Spleen (tissue), 11 donors: ENCODE measurements around the gene TP73. TPM values are rescaled to one million over a fixed set of nuclear protein-coding genes. Genes with fewer than 3 reads are reported as not detected.

Experiments used
- DNase-seq: peaks from one replicate; pipeline ENCODE4 v3.0.0-alpha.2; 2020
- H3K27ac ChIP-seq, 8 donors: fragments of 200-600 bp; sonication (generic) in 7 of 8; 1 replicate in 4 of 8; 2 replicates in 4 of 8; pipeline versions ENCODE4 v1.5.0 to v1.8.0; 2016 to 2021; ENCODE audit warnings: inconsistent platforms in 4 of 8, mild to moderate bottlenecking in 4 of 8, moderate library complexity in 1 of 8
- H3K27me3 ChIP-seq, 7 donors: fragments of 200-600 bp; sonication (generic) in 6 of 7; replicated peaks in 1 of 7; 1 replicate in 4 of 7; 2 replicates in 3 of 7; pipeline versions ENCODE4 v1.5.0 to v1.8.0; 2016 to 2021; ENCODE audit warnings: inconsistent platforms in 3 of 7, mild to moderate bottlenecking in 1 of 7
- H3K36me3 ChIP-seq, 6 donors: fragments of 200-600 bp; sonication (generic) in 5 of 6; 1 replicate in 4 of 6; 2 replicates in 2 of 6; pipeline versions ENCODE4 v1.5.0 to v1.8.0; 2016 to 2021; ENCODE audit warnings: inconsistent platforms in 2 of 6
- H3K4me1 ChIP-seq, 6 donors: fragments of 200-600 bp; sonication (generic) in 5 of 6; 1 replicate in 3 of 6; 2 replicates in 3 of 6; pipeline versions ENCODE4 v1.5.0 to v1.8.0; 2016 to 2021; ENCODE audit warnings: inconsistent platforms in 3 of 6
- H3K4me3 ChIP-seq, 8 donors: fragments of 200-600 bp; sonication (generic) in 7 of 8; 1 replicate in 4 of 8; 2 replicates in 4 of 8; pipeline versions ENCODE4 v1.5.0 to v1.8.0; 2016 to 2021; ENCODE audit warnings: inconsistent platforms in 4 of 8, mild to moderate bottlenecking in 4 of 8, moderate library complexity in 2 of 8
- H3K9me3 ChIP-seq, 8 donors: fragments of 200-600 bp; sonication (generic) in 7 of 8; 1 replicate in 4 of 8; 2 replicates in 4 of 8; pipeline versions ENCODE4 v1.5.0 to v1.8.0; 2016 to 2021; ENCODE audit warnings: inconsistent platforms in 4 of 8
- POLR2A ChIP-seq, 3 donors: fragments of 450-650 bp; IDR thresholded peaks; one replicate each; pipeline ENCODE4 v1.5.1; 2017; ENCODE audit warnings: antibody characterized with exemption in 3 of 3, mild to moderate bottlenecking in 1 of 3
- POLR2AphosphoS5 ChIP-seq, 3 donors: sonication (generic); formaldehyde crosslinking; IDR thresholded peaks; one replicate each; pipeline ENCODE4 v1.5.1; 2017; ENCODE audit warnings: antibody characterized with exemption in 3 of 3
- WGBS, 5 donors: extraction: QIAGEN DNeasy Blood & Tissue Kit in 3 of 5; methylation state at CpG; one replicate each; pipeline versions ENCODE4 v1.1.5 to v1.1.7; 2013 to 2018; 5-methylcytosine and 5-hydroxymethylcytosine counted together
- intact Hi-C: fragments of 100-400 bp; cut with DNase I; formaldehyde crosslinking; loops from one replicate; pipeline ENCODE4 v1.15.0; 2023; ENCODE audit warnings: low total_unique reads
- polyA plus RNA-seq, 3 donors: library from polyadenylated mRNA; stranded (reverse); fragments of 200-250 nt; gene quantifications; one replicate each; pipeline ENCODE4 v1.2.1, GENCODE V29; 2013
- total RNA-seq, 7 donors: library from RNA; depleted of rRNA in 3 of 7; stranded (reverse); fragments of >200 nt in 3 of 7; fragmentation: NEBNext Ultra II Directional in 4 of 7; extraction: Animal tissue kit (Norgen Biotek cat#: 25700) in 4 of 7; gene quantifications; one replicate each; pipeline versions ENCODE4 v1.1.0 to v1.2.1, GENCODE V29; 2016 to 2021
- TF ChIP-seq, protein P1 (sequence below), 11 experiments: fragments of 200-600 bp in 7 of 11; fragments of 450-650 bp in 4 of 11; sonication (generic) in 4 of 11; IDR thresholded peaks in 8 of 11; conservative IDR thresholded peaks in 3 of 11; 1 replicate in 7 of 11; 2 replicates in 4 of 11; pipeline versions ENCODE4 v1.4.0 to v1.8.0; 2016 to 2021; ENCODE audit warnings: antibody characterized with exemption in 11 of 11, inconsistent platforms in 4 of 11, mild to moderate bottlenecking in 1 of 11
- donor health status: healthy with polysubstance abuse.
- donor health status: DM: no; HTN: no; CAD: no; lungs with moderate emphysema.
- donor health status: DM: no; HTN: no; CAD: no.
- donor health status: Bipolar disorder and iron deficiency.
- donor health status: healthy.
- donor health status: DM: no; HTN: no; CAD: no.
- donor health status: DM: yes; HTN: yes; CAD: no.

Gene TP73
- total and polyA plus RNA-seq, 10 donors: 0.11 to 4.3 (median 0.96) TPM

DNA sequence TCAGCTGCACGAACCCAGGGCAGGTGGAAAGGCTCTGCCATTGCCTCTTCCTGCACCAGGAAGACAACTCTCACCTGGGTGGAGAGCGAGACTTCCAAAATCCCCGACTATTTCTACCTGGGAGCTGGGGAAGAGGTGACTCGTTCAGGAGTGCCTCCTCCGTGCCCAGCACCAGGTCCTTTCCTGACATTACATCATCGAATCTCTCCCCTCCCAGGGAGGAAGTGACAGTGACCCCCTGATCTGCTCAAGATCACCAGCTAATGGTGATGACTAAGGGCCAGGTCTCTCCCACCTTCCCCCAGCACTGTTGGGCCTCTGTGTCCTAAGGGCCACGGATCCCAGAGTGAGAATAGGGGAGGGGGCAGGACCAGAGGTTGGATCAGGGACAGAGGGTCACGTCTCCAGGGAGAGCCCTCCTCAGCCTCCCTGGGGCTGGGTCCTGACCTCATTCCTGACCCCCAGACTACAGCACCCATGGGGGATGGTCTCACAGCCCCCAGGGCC, 47.8 kb upstream of the TP73 start:
- peaks cover 0 to 46% (median 5%) of the 10 kb centered on the region in 7 donors for H3K27me3 ChIP-seq
- TF ChIP-seq POLR2A (IDR thresholded peaks at IDR 0.05) (no peak), POLR2AphosphoS5 (IDR thresholded peaks at IDR 0.05) (no peak)
- TF ChIP-seq, protein P1, sequence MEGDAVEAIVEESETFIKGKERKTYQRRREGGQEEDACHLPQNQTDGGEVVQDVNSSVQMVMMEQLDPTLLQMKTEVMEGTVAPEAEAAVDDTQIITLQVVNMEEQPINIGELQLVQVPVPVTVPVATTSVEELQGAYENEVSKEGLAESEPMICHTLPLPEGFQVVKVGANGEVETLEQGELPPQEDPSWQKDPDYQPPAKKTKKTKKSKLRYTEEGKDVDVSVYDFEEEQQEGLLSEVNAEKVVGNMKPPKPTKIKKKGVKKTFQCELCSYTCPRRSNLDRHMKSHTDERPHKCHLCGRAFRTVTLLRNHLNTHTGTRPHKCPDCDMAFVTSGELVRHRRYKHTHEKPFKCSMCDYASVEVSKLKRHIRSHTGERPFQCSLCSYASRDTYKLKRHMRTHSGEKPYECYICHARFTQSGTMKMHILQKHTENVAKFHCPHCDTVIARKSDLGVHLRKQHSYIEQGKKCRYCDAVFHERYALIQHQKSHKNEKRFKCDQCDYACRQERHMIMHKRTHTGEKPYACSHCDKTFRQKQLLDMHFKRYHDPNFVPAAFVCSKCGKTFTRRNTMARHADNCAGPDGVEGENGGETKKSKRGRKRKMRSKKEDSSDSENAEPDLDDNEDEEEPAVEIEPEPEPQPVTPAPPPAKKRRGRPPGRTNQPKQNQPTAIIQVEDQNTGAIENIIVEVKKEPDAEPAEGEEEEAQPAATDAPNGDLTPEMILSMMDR (IDR thresholded peaks at IDR 0.05 in 8 of 11, conservative IDR thresholded peaks at IDR 0.05 in 3 of 11): no peak
- no peak overlapping the region for H3K27ac ChIP-seq
- no peak overlapping the region for H3K4me3 ChIP-seq
- intact Hi-C loops: no loop called here
- H3K4me1 ChIP-seq: peaks cover 0 to 22% (median 3%) of the 10 kb centered on the region in 6 donors
- WGBS, 5 donors: 69 to 90% (median 75%) methylated on average over 5 to 8 of the region's 8 CpGs
- DNase-seq: no peak
- no peaks in the 10 kb centered on the region for H3K9me3 ChIP-seq
- H3K36me3 ChIP-seq: no peaks in the 10 kb centered on the region

DNA sequence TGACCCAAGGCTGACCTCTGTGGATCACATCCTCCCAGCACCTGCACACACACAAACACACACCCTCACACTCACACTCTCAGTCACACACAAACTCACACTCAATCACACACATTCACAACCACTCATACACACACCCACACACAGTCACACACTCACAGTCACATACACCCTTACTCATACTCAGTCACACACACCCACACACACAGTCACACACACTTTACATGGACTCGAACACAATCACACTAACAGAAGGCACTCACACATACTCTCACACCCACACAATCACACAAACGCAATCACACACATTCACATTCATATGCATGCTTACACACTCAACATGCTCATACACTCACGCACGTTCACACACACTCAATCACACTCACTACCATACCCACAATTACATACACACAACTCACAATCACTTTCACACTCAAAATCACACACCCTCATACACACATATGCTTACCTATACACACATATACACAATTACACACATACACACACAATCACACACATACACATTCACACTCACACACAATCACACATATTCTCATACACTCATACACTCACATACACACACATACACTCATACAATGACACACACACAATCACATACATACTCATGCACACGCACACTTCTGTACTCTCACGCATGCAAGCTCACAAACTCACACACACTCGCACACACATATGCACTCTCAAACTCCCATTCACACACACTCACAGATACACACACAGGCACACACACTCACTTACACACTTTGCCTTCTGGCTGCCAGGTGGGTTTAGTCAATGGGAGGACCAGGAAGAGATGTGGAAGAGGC, 47.1 kb upstream of the TP73 start:
- DNase-seq: no peak
- WGBS, 5 donors: 76 to 96% (median 89%) methylated on average over 7 of the region's 7 CpGs
- intact Hi-C loops: no loop called here

DNA sequence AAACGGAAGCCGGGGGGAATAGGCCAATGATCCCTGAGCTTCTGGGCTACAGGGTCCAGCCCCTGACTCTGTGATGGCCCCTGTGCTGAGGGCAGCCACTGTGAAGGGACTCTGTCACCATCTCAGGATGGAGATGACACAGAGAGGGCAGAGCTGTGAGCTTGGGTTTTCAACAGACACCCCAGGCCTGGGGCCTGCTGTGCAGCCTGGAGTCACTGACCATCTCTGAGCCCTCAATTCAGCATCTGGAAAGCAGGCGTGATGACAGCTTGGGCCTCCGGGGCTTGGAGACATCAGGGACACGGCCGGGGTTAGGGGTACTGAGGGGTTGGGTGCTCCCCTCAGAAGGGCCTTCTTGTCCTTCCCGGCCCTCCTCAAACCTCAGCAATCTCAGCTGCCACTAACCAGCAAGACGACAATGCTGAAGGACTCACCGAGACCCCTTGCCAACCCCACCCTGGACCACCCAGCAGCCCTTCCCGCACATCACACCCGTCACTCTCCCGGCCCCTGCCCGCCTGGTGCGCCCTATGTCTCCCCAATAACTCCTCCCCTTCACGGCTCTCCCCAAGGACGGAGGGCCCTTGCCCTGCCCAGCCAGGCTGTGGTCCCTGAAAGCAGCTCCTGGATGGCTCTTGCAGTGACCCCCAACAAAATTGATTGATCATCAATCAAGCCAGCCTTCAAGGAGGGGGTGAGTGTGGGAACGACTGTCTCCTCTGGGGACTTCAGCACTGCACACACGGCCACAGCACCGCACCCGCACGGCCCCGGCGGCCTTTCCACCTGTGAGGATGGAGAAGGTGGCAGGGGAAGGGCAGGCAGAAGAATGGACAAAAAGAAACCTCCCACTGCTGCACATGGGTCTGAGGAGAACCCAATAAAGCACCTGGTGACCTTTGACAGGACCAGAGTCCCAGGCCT, 45.3 kb upstream of the TP73 start:
- H3K36me3 ChIP-seq: no peaks in the 10 kb centered on the region
- DNase-seq: no peak

More for the DNA sequence above, 47.1 kb upstream of the TP73 start:
- Histone ChIP-seq H3K4me3 (no peak overlapping the region), H3K27ac (no peak overlapping the region), H3K4me1 (peaks cover 0 to 27% (median 8%) of the 10 kb centered on the region in 6 donors), H3K27me3 (peaks cover 0 to 52% (median 12%) of the 10 kb centered on the region in 7 donors), H3K36me3 (no peaks in the 10 kb centered on the region), H3K9me3 (no peaks in the 10 kb centered on the region)
- no peak for TF ChIP-seq POLR2A (IDR thresholded peaks at IDR 0.05)
- TF ChIP-seq, protein P1 (IDR thresholded peaks at IDR 0.05 in 8 of 11, conservative IDR thresholded peaks at IDR 0.05 in 3 of 11): no peak
- TF ChIP-seq POLR2AphosphoS5 (IDR thresholded peaks at IDR 0.05): no peak

More for the DNA sequence above, 45.3 kb upstream of the TP73 start:
- no peak for TF ChIP-seq POLR2A (IDR thresholded peaks at IDR 0.05)
- no peak for TF ChIP-seq POLR2AphosphoS5 (IDR thresholded peaks at IDR 0.05)
- TF ChIP-seq, protein P1 (IDR thresholded peaks at IDR 0.05 in 8 of 11, conservative IDR thresholded peaks at IDR 0.05 in 3 of 11): no peak
- Histone ChIP-seq H3K9me3 (no peaks in the 10 kb centered on the region), H3K4me1 (peaks cover 10 to 45% (median 26%) of the 10 kb centered on the region in 6 donors), H3K27me3 (peaks cover 3 to 66% (median 30%) of the 10 kb centered on the region in 7 donors), H3K27ac (no peak overlapping the region), H3K4me3 (no peak overlapping the region)
- 83 to 92% (median 85%) methylated on average over 21 to 23 of the region's 23 CpGs for WGBS, 5 donors
- intact Hi-C loops: no loop called here
